CD14-positive monocyte (primary cell): ENCODE measurements around the gene GRM8. TPM values are rescaled to one million over a fixed set of nuclear protein-coding genes. Genes with fewer than 3 reads are reported as not detected.

ENCODE experiments used
- DNase-seq, 3 donors: peaks; one replicate each; pipeline ENCODE4 v3.0.0-alpha.2; 2011 to 2022
- H2AFZ ChIP-seq: 2 replicates; pipeline ENCODE4 v1.6.0; 2012; ENCODE audit warnings: mild to moderate bottlenecking, low read depth, low read length, inconsistent platforms; ENCODE audit not compliant: insufficient read depth, poor library complexity, severe bottlenecking
- H3K27ac ChIP-seq, 2 donors: 1 replicate in 1 of 2; 2 replicates in 1 of 2; pipeline ENCODE4 v1.5.1; 2012 to 2013; ENCODE audit warnings: low read length in 2 of 2, control low read depth in 1 of 2, inconsistent platforms in 1 of 2, low read depth in 1 of 2, mild to moderate bottlenecking in 1 of 2
- H3K27me3 ChIP-seq, 2 donors: one replicate each; pipeline versions ENCODE4 v1.6.0 to v1.6.1; 2011 to 2013; ENCODE audit warnings: low read length in 2 of 2; ENCODE audit not compliant: control insufficient read depth in 2 of 2, insufficient read depth in 2 of 2
- H3K36me3 ChIP-seq, 2 donors: replicated peaks in 1 of 2; 1 replicate in 1 of 2; 2 replicates in 1 of 2; pipeline versions ENCODE4 v1.5.1 to v1.6.1; 2012 to 2013; ENCODE audit warnings: low read length in 2 of 2, control low read depth in 1 of 2, inconsistent platforms in 1 of 2, mild to moderate bottlenecking in 1 of 2; ENCODE audit not compliant: insufficient read depth in 2 of 2, control insufficient read depth in 1 of 2
- H3K4me1 ChIP-seq, 2 donors: 1 replicate in 1 of 2; 2 replicates in 1 of 2; pipeline versions ENCODE4 v1.5.1 to v1.6.1; 2012 to 2013; ENCODE audit warnings: low read length in 2 of 2, control low read depth in 1 of 2, inconsistent platforms in 1 of 2, mild to moderate bottlenecking in 1 of 2, moderate library complexity in 1 of 2; ENCODE audit not compliant: insufficient read depth in 2 of 2, control insufficient read depth in 1 of 2
- H3K4me2 ChIP-seq: replicated peaks from 2 replicates; pipeline ENCODE3; 2012; ENCODE audit warnings: low read length, moderate library complexity, mild to moderate bottlenecking; ENCODE audit not compliant: poor library complexity, severe bottlenecking; ENCODE audit errors: extremely low read depth
- H3K4me3 ChIP-seq, 3 experiments: fragments of 200-600 bp in 1 of 3; sonication (generic) in 1 of 3; replicated peaks in 1 of 3; 1 replicate in 2 of 3; 2 replicates in 1 of 3; pipeline ENCODE4 v1.5.1; 2011 to 2013; ENCODE audit warnings: low read length in 3 of 3, mild to moderate bottlenecking in 3 of 3, control low read depth in 2 of 3, low read depth in 2 of 3, inconsistent platforms in 1 of 3, moderate library complexity in 1 of 3
- H3K79me2 ChIP-seq: 2 replicates; pipeline ENCODE4 v1.6.0; 2012; ENCODE audit warnings: mild to moderate bottlenecking, control low read depth, inconsistent platforms, low read length, moderate library complexity; ENCODE audit not compliant: insufficient read depth
- H3K9ac ChIP-seq: 2 replicates; pipeline ENCODE4 v1.6.0; 2017; ENCODE audit warnings: low read length, mild to moderate bottlenecking; ENCODE audit not compliant: insufficient read depth, poor library complexity, severe bottlenecking
- H3K9me3 ChIP-seq, 2 donors: replicated peaks in 1 of 2; 1 replicate in 1 of 2; 2 replicates in 1 of 2; pipeline versions ENCODE4 v1.5.1 to v1.6.1; 2012 to 2013; ENCODE audit warnings: low read length in 2 of 2, control low read depth in 1 of 2; ENCODE audit not compliant: control insufficient read depth in 1 of 2, insufficient read depth in 1 of 2
- H4K20me1 ChIP-seq: 2 replicates; pipeline ENCODE4 v1.6.0; 2012; ENCODE audit warnings: mild to moderate bottlenecking, low read length, control low read depth, moderate library complexity; ENCODE audit not compliant: insufficient read depth
- H3K27ac Mint-ChIP-seq, 7 donors: one replicate each; pipeline ENCODE4 v1.8.0; 2020; ENCODE audit warnings: mild to moderate bottlenecking in 7 of 7, mixed read lengths in 7 of 7, moderate library complexity in 6 of 7, inconsistent platforms in 2 of 7
- H3K27me3 Mint-ChIP-seq, 3 donors: one replicate each; pipeline ENCODE4 v1.8.0; 2021 to 2022; ENCODE audit warnings: low read depth in 3 of 3, mild to moderate bottlenecking in 3 of 3, mixed read lengths in 3 of 3, moderate library complexity in 3 of 3, inconsistent platforms in 1 of 3
- H3K36me3 Mint-ChIP-seq, 2 donors: one replicate each; pipeline ENCODE4 v1.8.0; 2020; ENCODE audit warnings: mixed read lengths in 2 of 2, inconsistent platforms in 1 of 2, mild to moderate bottlenecking in 1 of 2
- H3K4me1 Mint-ChIP-seq: one replicate; pipeline ENCODE4 v1.8.0; 2020; ENCODE audit warnings: mild to moderate bottlenecking, mixed read lengths
- H3K4me3 Mint-ChIP-seq, 2 donors: one replicate each; pipeline ENCODE4 v1.8.0; 2020; ENCODE audit warnings: mild to moderate bottlenecking in 2 of 2, mixed read lengths in 2 of 2, moderate library complexity in 1 of 2
- H3K9me3 Mint-ChIP-seq, 7 donors: one replicate each; pipeline ENCODE4 v1.8.0; 2020 to 2022; ENCODE audit warnings: mixed read lengths in 7 of 7, mild to moderate bottlenecking in 6 of 7, moderate library complexity in 6 of 7, inconsistent platforms in 2 of 7
- CTCF ChIP-seq: fragments of 200-600 bp; IDR thresholded peaks from one replicate; pipeline ENCODE4 v1.8.0; 2022; ENCODE audit warnings: antibody characterized with exemption, mild to moderate bottlenecking
- WGBS: methylation state at CpG from one replicate; pipeline ENCODE4 v1.1.5; 2013; ENCODE audit warnings: missing lambda C conversion rate; ENCODE audit not compliant: insufficient coverage; 5-methylcytosine and 5-hydroxymethylcytosine counted together
- intact Hi-C, 2 donors: fragments of 100-400 bp; cut with micrococcal nuclease; formaldehyde crosslinking; loops; one replicate each; pipeline versions ENCODE4 v1.15.0 to v1.15.1; 2023
- polyA plus RNA-seq, 3 donors: library from polyadenylated mRNA; depleted of rRNA in 1 of 3; unstranded in 2 of 3; stranded (reverse) in 1 of 3; fragments of 300-500 nt in 2 of 3; fragments of >200 nt in 1 of 3; fragmentation: Illumina TruSeq in 2 of 3; gene quantifications; 1 replicate in 2 of 3; 2 replicates in 1 of 3; pipeline ENCODE4 v1.2.3, GENCODE V29; 2012 to 2021

The GRM8 gene
- polyA plus RNA-seq, 3 donors = not detected

DNA sequence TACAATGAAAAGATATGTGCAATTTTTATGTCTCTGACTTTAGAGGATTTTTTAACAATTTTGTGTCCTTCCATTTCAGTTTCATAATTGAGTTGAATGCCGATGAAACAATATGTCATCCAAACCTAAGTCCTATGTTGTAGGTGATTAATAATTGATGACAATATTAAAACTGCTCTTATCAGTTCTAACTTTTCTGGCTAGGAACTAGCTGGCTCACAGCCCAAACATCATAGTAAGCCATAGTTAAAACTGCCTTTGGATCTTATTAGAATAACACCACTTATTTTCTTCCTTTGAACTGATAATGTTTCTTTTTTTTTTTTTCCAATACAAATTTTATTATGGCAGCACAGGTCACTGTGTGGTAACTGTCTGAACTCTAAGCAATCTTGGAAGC is 230.9 kb downstream of the GRM8 start:
- no peak for TF ChIP-seq CTCF
- Histone ChIP-seq H3K27ac (no peak overlapping the region), H3K4me2 (no peak overlapping the region), H3K27me3 (no peaks in the 10 kb centered on the region), H3K4me1 (no peaks in the 10 kb centered on the region), H3K4me3 (no peak overlapping the region), H4K20me1 (no peaks in the 10 kb centered on the region), H3K9me3 (no peaks in the 10 kb centered on the region), H3K79me2 (no peaks in the 10 kb centered on the region), H3K9ac (no peak overlapping the region), H2AFZ (no peak overlapping the region), H3K36me3 (no peaks in the 10 kb centered on the region)
- Mint-ChIP-seq H3K27ac (no peak overlapping the region), H3K27me3 (peaks cover 0 to 2% (median 0%) of the 10 kb centered on the region in 3 donors), H3K4me1 (no peaks in the 10 kb centered on the region), H3K9me3 (peaks cover 0 to 4% (median 0%) of the 10 kb centered on the region in 7 donors), H3K4me3 (no peak overlapping the region), H3K36me3 (no peaks in the 10 kb centered on the region)
- DNase-seq = no peak
- intact Hi-C loops = no loop called here
- WGBS = no CpG with 5 or more reads among the region's 1 CpG

GRCh38 chr7:127021019-127021738 is 231.6 kb downstream of the GRM8 start:
- Histone ChIP-seq H4K20me1 (no peaks in the 10 kb centered on the region), H3K4me1 (no peaks in the 10 kb centered on the region), H3K79me2 (no peaks in the 10 kb centered on the region), H3K9ac (no peak overlapping the region), H3K9me3 (no peaks in the 10 kb centered on the region), H2AFZ (no peak overlapping the region), H3K27me3 (no peaks in the 10 kb centered on the region), H3K4me2 (no peak overlapping the region), H3K27ac (no peak overlapping the region), H3K4me3 (no peak overlapping the region), H3K36me3 (no peaks in the 10 kb centered on the region)
- Mint-ChIP-seq H3K9me3 (peaks cover 0 to 4% (median 0%) of the 10 kb centered on the region in 7 donors), H3K27ac (no peak overlapping the region), H3K4me3 (no peak overlapping the region), H3K4me1 (no peaks in the 10 kb centered on the region), H3K27me3 (peaks cover 0 to 2% (median 0%) of the 10 kb centered on the region in 3 donors), H3K36me3 (no peaks in the 10 kb centered on the region)
- intact Hi-C loops = no loop called here
- no peak for TF ChIP-seq CTCF
- DNase-seq = no peak
